ENCODE measurements around the gene SCAMP1. TPM values are rescaled to one million over a fixed set of nuclear protein-coding genes. Genes with fewer than 3 reads are reported as not detected.

Gene SCAMP1
- total RNA-seq, 1 experiment from 2014 or later: 36.0 TPM

GRCh38 chr5:78490709-78491485, 130.5 kb downstream of the SCAMP1 start:
- H3K56ac ChIP-seq (ENCODE audit: insufficient read length, low read depth, low read length): no peak overlapping the region
- no peaks in the 10 kb centered on the region; the same call in 1 of the 2 replicates for H3K79me2 ChIP-seq (ENCODE audit: insufficient read depth, low read length)
- H2BK120ac ChIP-seq (ENCODE audit: low read depth, low read length, poor library complexity, severe bottlenecking): no peak overlapping the region
- peaks cover 30 to 52% (median 36%) of the 10 kb centered on the region in 3 experiments; a peak in 6 of 7 replicates for H3K36me3 Mint-ChIP-seq (ENCODE audit: insufficient read depth in 1 of 3, low read depth in 3 of 3)
- H3K27me3 Mint-ChIP-seq (ENCODE audit: low read depth): no peaks in the 10 kb centered on the region
- H3K23ac ChIP-seq (ENCODE audit: insufficient read length, low read depth, low read length): no peak overlapping the region
- H3K23me2 ChIP-seq (ENCODE audit: insufficient read length, low read depth, low read length, poor library complexity, severe bottlenecking): no peaks in the 10 kb centered on the region
- no peaks in the 10 kb centered on the region for H3K79me1 ChIP-seq (ENCODE audit: insufficient read depth, low read depth, low read length, poor library complexity, severe bottlenecking)
- no peak overlapping the region for H3K27ac ChIP-seq (ENCODE audit: insufficient read length, low read depth, low read length)
- peaks cover 22 to 25% of the 10 kb centered on the region in 2 experiments for H3K4me1 Mint-ChIP-seq
- H3K27me3 ChIP-seq (ENCODE audit: insufficient read depth, low read length): no peaks in the 10 kb centered on the region
- H4K91ac ChIP-seq (ENCODE audit: insufficient read length, low read depth, low read length): no peak overlapping the region
- no peak overlapping the region for H3K4me2 ChIP-seq (ENCODE audit: insufficient read depth, insufficient read length, low read length)
- no peak overlapping the region for H4K5ac ChIP-seq (ENCODE audit: insufficient read length, low read depth, low read length)
- DNase-seq: no peak
- H2BK12ac ChIP-seq (ENCODE audit: insufficient read length, low read depth, low read length): no peak overlapping the region
- no CpG with 5 or more reads among the region's 4 CpGs for WGBS (ENCODE audit: extremely low coverage, insufficient read length, low lambda C conversion rate)
- H3K27ac Mint-ChIP-seq: peak overlapping the region in 2 of 3 experiments; percentile 10 to 21; a peak in 4 of 7 replicates
- H3K9me3 Mint-ChIP-seq: no peaks in the 10 kb centered on the region
- H4K8ac ChIP-seq (replicated peaks; ENCODE audit: insufficient read length, low read depth, low read length): no peak overlapping the region
- no peak overlapping the region for H3T11ph ChIP-seq (ENCODE audit: low read length)
- no peak overlapping the region for H3K9ac ChIP-seq (ENCODE audit: extremely low read depth, insufficient read length, low read length)
- H3K14ac ChIP-seq (ENCODE audit: insufficient read depth, low read length): no peak overlapping the region
- no peak overlapping the region for H3K18ac ChIP-seq (ENCODE audit: insufficient read length, low read depth, low read length)
- H2AK5ac ChIP-seq (ENCODE audit: insufficient read length, low read length): no peak overlapping the region
- H2AFZ ChIP-seq (ENCODE audit: low read length): no peak overlapping the region
- H2BK5ac ChIP-seq (ENCODE audit: insufficient read length, low read length): no peak overlapping the region
- H3K4me1 ChIP-seq (ENCODE audit: insufficient read depth, low read length): peaks cover 9% of the 10 kb centered on the region; the same call in 1 of the 2 replicates
- TF ChIP-seq CTCF (conservative IDR thresholded peaks at IDR 0.05): no peak
- H3K4me3 Mint-ChIP-seq: no peak overlapping the region
- no peaks in the 10 kb centered on the region for H3K9me3 ChIP-seq (ENCODE audit: control insufficient read depth, low read depth, low read length)
- H4K20me1 ChIP-seq (ENCODE audit: control insufficient read depth, insufficient read depth, insufficient read length): no peaks in the 10 kb centered on the region
- no peak overlapping the region for H2BK20ac ChIP-seq (ENCODE audit: low read depth, low read length, poor library complexity, severe bottlenecking)
- no peak overlapping the region for H3K4ac ChIP-seq (ENCODE audit: low read depth, low read length)
- no peak overlapping the region for H2BK15ac ChIP-seq (ENCODE audit: low read depth, low read length)
